Vagina (tissue), 2 donors: Measurements from ENCODE around the gene MYCBPAP. TPM values are rescaled to one million over a fixed set of nuclear protein-coding genes. Genes with fewer than 3 reads are reported as not detected.

Experiments used
- DNase-seq, 2 donors: peaks; one replicate each; pipeline ENCODE4 v3.0.0-alpha.2; 2017; ENCODE audit errors: extremely low spot score in 2 of 2
- H3K27ac ChIP-seq: fragments of 200-600 bp; sonication (generic); one replicate; pipeline ENCODE4 v1.5.1; 2019
- H3K27me3 ChIP-seq: fragments of 200-600 bp; sonication (generic); one replicate; pipeline ENCODE4 v1.5.1; 2019
- H3K36me3 ChIP-seq, 2 donors: fragments of 200-600 bp; sonication (generic); one replicate each; pipeline ENCODE4 v1.5.1; 2017 to 2019
- H3K4me1 ChIP-seq: fragments of 200-600 bp; sonication (generic); one replicate; pipeline ENCODE4 v1.5.1; 2019
- H3K4me3 ChIP-seq, 2 donors: fragments of 200-600 bp; sonication (generic); 1 replicate in 1 of 2; 2 replicates in 1 of 2; pipeline ENCODE4 v1.5.1; 2016 to 2019
- H3K9me3 ChIP-seq: fragments of 200-600 bp; sonication (generic); one replicate; pipeline ENCODE4 v1.5.1; 2019
- CTCF ChIP-seq, 3 experiments: fragments of 450-650 bp in 2 of 3; fragments of 200-600 bp in 1 of 3; sonication (generic) in 1 of 3; IDR thresholded peaks; one replicate each; pipeline ENCODE4 v1.5.1; 2017 to 2019; ENCODE audit warnings: antibody characterized with exemption in 3 of 3, mild to moderate bottlenecking in 2 of 3, moderate library complexity in 2 of 3
- POLR2A ChIP-seq, 2 donors: fragments of 450-650 bp; IDR thresholded peaks; one replicate each; pipeline ENCODE4 v1.6.1; 2017; ENCODE audit warnings: antibody characterized with exemption in 2 of 2, mild to moderate bottlenecking in 2 of 2, moderate library complexity in 2 of 2
- POLR2AphosphoS5 ChIP-seq, 2 donors: sonication (generic); formaldehyde crosslinking; IDR thresholded peaks; one replicate each; pipeline ENCODE4 v1.9.0; 2017; ENCODE audit warnings: antibody characterized with exemption in 2 of 2, mild to moderate bottlenecking in 2 of 2, low read depth in 1 of 2; ENCODE audit not compliant: insufficient read depth in 1 of 2
- intact Hi-C: fragments of 100-400 bp; cut with DNase I; formaldehyde crosslinking; loops from one replicate; pipeline ENCODE4 v1.15.1; 2023
- total RNA-seq: library from RNA; depleted of rRNA; stranded (reverse); fragments of >200 nt; gene quantifications from one replicate; pipeline ENCODE4 v1.2.3, GENCODE V29; 2016

Gene MYCBPAP
- total RNA-seq, 1 donor from 2014 or later = not detected

GRCh38 chr17:50514936-50515702, 6.9 kb downstream of the MYCBPAP start:
- intact Hi-C loops = no loop called here
- H3K4me3 ChIP-seq = no peak overlapping the region
- no peaks in the 10 kb centered on the region for H3K36me3 ChIP-seq
- peaks cover 8% of the 10 kb centered on the region for H3K4me1 ChIP-seq
- no peak overlapping the region for H3K27ac ChIP-seq
- TF ChIP-seq CTCF (IDR thresholded peaks at IDR 0.05) = no peak
- TF ChIP-seq POLR2AphosphoS5 (IDR thresholded peaks at IDR 0.05; ENCODE audit: insufficient read depth in 1 of 2, low read depth in 1 of 2) = no peak
- TF ChIP-seq POLR2A (IDR thresholded peaks at IDR 0.05) = no peak
- DNase-seq = no peak
- H3K27me3 ChIP-seq = no peaks in the 10 kb centered on the region
- H3K9me3 ChIP-seq = no peaks in the 10 kb centered on the region

- no peak for DNase-seq
- peaks cover 8% of the 10 kb centered on the region for H3K4me1 ChIP-seq
- H3K27ac ChIP-seq = no peak overlapping the region
- no peaks in the 10 kb centered on the region for H3K36me3 ChIP-seq
- TF ChIP-seq POLR2AphosphoS5 (IDR thresholded peaks at IDR 0.05; ENCODE audit: insufficient read depth in 1 of 2, low read depth in 1 of 2) = no peak
- TF ChIP-seq POLR2A (IDR thresholded peaks at IDR 0.05) = no peak
- no peak for TF ChIP-seq CTCF (IDR thresholded peaks at IDR 0.05)
- no peaks in the 10 kb centered on the region for H3K27me3 ChIP-seq
- intact Hi-C loops = no loop called here
- no peak overlapping the region for H3K4me3 ChIP-seq
- H3K9me3 ChIP-seq = no peaks in the 10 kb centered on the region
Observed at GRCh38 chr17:50517011-50517410, 8.8 kb downstream of the MYCBPAP start.

- Histone ChIP-seq H3K9me3 (no peaks in the 10 kb centered on the region), H3K4me1 (peaks cover 8% of the 10 kb centered on the region), H3K4me3 (no peak overlapping the region), H3K36me3 (no peaks in the 10 kb centered on the region), H3K27me3 (no peaks in the 10 kb centered on the region), H3K27ac (no peak overlapping the region)
- intact Hi-C loops = no loop called here
- no peak for DNase-seq
- TF ChIP-seq POLR2A (IDR thresholded peaks at IDR 0.05) (no peak), CTCF (IDR thresholded peaks at IDR 0.05) (no peak), POLR2AphosphoS5 (IDR thresholded peaks at IDR 0.05; ENCODE audit: insufficient read depth in 1 of 2, low read depth in 1 of 2) (no peak)
Observed at GRCh38 chr17:50517504-50518383, 9.5 kb downstream of the MYCBPAP start.

- Histone ChIP-seq H3K4me1 (peaks cover 8% of the 10 kb centered on the region), H3K4me3 (no peak overlapping the region), H3K9me3 (no peaks in the 10 kb centered on the region), H3K27me3 (no peaks in the 10 kb centered on the region), H3K27ac (no peak overlapping the region), H3K36me3 (no peaks in the 10 kb centered on the region)
- no peak for DNase-seq
- intact Hi-C loops = no loop called here
- TF ChIP-seq POLR2A (IDR thresholded peaks at IDR 0.05) (no peak), POLR2AphosphoS5 (IDR thresholded peaks at IDR 0.05; ENCODE audit: insufficient read depth in 1 of 2, low read depth in 1 of 2) (no peak), CTCF (IDR thresholded peaks at IDR 0.05) (no peak)
Observed at GRCh38 chr17:50518384-50519023, 10.3 kb downstream of the MYCBPAP start.
